ENCODE measurements around the gene CHRNA7.

DNA sequence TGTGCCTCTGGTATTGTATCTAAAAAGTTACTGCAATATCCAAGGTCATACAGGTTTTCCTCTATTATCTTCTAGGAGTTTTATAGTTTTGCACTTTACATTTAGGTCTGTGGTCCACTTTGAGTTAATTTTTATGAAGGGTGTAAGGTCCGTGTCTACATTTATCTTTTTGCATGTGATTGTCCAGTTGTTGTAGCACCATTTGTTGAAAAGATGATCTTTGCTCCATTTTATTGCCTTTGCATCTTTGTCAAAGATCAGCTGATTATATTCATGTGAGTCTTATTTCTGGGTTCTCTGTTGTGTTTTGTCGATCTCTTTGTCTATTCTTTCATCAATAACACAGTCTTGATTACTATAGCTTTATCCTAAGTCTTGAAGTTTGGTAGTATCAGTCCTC is 6.7 kb downstream of the CHRNA7 start:
- TF ChIP-seq, protein P1, sequence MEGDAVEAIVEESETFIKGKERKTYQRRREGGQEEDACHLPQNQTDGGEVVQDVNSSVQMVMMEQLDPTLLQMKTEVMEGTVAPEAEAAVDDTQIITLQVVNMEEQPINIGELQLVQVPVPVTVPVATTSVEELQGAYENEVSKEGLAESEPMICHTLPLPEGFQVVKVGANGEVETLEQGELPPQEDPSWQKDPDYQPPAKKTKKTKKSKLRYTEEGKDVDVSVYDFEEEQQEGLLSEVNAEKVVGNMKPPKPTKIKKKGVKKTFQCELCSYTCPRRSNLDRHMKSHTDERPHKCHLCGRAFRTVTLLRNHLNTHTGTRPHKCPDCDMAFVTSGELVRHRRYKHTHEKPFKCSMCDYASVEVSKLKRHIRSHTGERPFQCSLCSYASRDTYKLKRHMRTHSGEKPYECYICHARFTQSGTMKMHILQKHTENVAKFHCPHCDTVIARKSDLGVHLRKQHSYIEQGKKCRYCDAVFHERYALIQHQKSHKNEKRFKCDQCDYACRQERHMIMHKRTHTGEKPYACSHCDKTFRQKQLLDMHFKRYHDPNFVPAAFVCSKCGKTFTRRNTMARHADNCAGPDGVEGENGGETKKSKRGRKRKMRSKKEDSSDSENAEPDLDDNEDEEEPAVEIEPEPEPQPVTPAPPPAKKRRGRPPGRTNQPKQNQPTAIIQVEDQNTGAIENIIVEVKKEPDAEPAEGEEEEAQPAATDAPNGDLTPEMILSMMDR (IDR thresholded peaks at IDR 0.05): no peak
- TF ChIP-seq POLR2A (IDR thresholded peaks at IDR 0.05): no peak

All from esophagus squamous epithelium (tissue), 4 donors.